HG02571 (cell line): ENCODE measurements around the gene VANGL2.
A peak's percentile ranks its signal among the peaks of the same experiment; 100 is the strongest.

Source experiments
- ATAC-seq: cut with Tn5 transposase; IDR thresholded peaks from one replicate; pipeline ENCODE4 v1.9.1; 2021; ENCODE audit warnings: mild to moderate bottlenecking, moderate library complexity; ENCODE audit not compliant: unreplicated experiment

Gene VANGL2

DNA sequence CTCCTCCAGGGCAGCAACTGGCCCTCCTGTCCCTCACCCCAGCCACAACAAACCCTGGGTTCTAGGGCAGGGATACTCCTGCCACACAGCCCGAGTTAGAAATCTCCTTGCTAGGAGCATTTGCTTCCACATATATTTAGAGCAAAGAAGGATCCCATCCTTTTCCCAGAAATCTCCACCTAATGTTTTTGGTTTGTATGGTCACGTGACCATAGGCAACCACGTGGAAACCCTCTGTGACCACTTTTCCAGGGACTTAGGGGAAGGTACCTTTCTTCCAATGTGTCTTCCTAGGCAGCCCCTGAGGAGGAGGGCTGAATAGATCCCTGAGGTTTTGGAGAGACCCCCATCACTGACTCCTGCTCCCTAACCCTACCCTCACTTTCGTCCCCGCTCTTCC is 25.5 kb downstream of the VANGL2 start:
- no peak for ATAC-seq

- no peak for ATAC-seq
Measured at GRCh38 chr1:160427625-160428024, 27.3 kb downstream of the VANGL2 start.

- no peak for ATAC-seq
Measured at GRCh38 chr1:160428053-160428452, 27.7 kb downstream of the VANGL2 start.

DNA sequence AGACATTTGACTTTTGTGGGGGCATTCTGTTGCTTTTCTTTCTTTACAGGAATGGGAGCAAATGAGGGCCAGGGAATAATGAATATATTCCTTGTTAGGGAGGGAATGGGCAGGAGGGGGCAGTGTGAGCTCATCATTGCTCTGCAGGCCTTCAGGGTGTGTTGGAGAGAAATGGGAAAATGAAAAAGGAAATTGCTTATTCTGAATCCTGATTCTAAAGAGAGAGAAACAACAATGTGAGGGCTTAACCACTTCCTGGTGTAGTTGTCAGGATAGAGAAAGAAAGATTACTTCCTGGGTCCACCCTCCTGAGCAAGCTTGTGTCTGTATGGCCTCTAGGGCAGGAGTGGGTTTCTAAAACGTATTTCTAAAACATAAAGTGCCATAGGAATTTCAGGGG is 28.3 kb downstream of the VANGL2 start:
- no peak for ATAC-seq

DNA sequence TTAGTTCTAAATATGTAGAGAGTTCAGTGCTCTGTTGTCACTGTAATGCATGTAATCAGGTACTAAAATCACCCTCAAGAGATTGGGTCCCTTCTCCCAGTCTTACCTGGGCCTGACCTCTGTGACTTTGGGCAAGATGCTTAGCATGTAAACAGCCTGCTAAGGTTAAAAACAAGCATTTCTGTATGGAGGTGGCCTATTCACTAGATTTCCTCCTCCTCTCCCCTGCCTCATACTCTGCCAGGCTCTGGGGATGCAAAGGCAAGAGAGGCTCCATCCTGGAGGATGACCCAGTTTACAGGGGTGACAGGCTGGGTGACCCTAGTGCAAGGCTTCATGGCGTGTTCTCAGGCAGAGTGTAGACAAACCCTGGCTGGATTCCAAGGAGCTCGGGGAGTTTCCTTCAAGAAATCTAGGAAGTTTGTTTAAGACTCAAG is 28.8 kb downstream of the VANGL2 start:
- no peak for ATAC-seq

DNA sequence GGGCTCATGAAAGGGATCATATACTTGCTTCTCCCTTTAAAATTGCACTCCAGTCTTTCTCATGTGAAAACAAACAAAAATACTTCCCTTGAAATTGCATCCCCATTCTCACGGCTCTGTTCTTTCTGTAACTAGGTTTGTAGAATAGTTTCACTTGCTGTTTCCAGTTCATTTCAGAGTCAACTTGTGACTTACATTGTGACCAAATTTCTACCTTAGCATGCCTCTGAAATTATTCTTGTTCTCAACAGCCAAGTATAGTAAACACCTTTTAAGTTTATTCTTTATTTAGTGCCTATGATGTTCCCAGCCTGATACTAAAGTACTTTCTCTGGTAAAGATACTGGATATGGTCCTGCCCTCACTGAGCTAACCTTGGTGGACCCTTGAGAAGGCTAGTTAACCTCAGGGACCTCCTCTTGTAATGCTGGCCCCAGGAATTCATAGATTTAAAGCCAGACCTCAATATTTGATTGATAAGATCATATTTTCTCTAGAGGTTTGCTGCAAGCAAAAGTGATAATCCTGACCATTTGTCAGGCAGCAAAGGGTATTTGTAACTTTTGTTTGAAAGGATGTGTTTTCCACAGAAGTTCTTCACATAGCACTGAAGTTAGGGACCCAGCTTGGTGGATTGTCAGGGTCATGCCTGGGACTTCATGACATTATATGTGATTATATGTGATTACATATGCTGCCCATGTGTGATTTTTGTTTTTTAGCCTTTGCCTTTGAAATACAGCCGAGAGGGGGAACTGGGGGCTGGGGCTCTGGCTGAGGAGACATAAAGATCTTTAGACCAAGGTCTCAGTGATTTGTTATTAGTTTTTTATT is 29.6 kb downstream of the VANGL2 start:
- no peak for ATAC-seq

DNA sequence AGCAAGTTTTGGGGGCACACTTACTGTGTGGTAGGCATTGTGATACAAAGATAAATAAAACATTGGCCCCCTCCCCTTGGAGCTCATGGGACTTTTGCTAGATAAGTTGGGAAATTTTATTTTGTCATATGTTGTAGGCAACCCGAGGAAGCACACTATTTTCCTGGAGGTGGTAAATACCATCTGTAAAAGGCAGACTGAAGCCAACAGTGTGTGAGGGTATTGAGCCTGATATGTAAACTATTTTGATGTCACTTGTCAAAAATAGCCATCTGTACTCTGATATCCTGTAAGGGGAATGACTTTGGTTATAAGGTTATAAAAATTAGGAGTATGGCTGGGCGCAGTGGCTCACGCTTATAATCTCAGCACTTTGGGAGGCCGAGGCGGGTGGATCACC is 30.6 kb downstream of the VANGL2 start:
- ATAC-seq, result no peak

DNA sequence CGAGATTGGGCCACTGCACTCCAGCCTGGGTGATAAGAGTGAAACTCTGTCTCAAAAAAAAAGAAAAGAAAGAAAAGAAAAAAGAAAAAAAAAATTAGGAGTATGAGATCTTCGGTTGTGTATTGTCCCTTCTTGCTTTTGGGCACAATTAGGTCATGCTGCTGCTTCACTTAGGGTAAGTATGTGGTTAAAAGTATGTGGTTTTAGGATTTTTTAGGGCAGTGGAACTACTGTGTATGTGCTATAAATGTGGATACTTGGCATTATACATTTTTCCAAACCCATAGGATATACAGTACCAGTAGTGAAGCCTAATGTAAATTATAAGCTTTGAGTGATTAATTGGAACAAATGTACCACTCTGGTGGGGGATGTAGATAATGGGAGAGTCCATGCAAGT is 31.2 kb downstream of the VANGL2 start:
- ATAC-seq, result no peak

GRCh38 chr1:160432371-160432786 is 32.0 kb downstream of the VANGL2 start:
- ATAC-seq, result peak; percentile 58

DNA sequence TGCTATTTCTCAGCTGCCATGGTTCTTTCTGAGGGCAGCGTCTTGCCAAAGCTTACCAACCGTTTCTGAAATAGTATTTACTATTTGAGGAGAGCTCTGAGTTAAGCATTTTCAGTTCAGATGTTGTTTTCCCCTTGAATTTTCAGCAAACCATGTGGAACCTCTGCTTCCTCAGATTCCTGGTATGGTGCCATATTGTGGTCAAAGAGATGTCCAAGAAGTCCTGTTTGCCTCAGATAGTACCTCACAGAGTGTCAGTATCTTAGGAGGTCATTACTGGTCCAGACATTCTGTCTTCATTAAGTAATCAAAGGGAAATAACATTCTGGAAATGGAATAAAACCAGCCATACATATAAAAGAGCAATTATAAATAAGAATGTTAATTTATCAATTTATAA is 36.6 kb downstream of the VANGL2 start:
- no peak for ATAC-seq

- no peak for ATAC-seq
Measured at GRCh38 chr1:160437432-160438316, 37.3 kb downstream of the VANGL2 start.

DNA sequence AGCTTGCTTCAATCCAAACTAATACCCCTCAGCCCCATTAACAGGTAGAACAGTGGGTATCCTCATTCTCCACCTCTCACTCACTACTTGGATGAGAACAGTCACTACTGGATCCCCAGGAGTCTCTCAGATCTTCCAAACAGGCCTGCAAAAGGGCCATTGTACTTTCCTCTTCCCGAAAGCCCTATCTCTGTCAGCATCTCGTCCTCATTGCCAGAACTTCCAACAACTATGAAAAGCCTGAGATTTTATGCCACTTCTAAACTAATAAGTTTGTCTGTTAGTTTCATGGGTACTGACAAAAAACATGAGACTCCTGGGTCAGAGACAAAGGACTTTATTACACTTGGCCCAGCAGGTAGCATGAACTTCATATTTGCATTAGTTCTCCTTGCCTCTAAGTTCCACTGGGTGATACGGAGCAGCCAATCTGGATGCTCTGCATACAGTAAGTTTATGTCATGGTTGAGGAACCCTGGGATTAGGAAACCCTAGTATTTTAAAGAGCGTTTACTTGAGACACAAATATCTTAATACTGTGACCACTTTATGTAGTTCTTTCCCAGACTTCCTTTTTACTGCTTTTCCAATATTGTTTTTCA is 38.1 kb downstream of the VANGL2 start:
- no peak for ATAC-seq

DNA sequence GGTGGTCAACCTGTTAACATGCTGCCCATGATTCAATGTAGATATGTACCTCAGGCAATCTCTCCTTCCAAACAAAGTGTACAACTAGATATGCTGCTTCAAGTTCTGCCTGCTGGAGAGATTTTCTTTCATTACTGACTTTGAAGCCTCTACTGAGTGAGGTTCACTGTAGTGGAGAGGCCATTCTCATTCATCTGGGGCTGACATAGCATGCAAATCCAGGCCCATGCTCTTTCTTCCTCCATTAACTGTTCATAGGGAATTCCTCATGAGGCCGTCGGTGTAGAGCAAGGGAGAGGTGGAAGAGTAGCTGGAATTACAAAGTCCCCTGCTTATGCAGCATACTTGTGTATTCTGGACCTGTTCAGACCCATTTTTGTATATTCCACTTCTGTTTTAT is 38.6 kb downstream of the VANGL2 start:
- ATAC-seq, result no peak

- ATAC-seq, result no peak
Measured at GRCh38 chr1:160439718-160440117, 39.4 kb downstream of the VANGL2 start.

- no peak for ATAC-seq
Measured at GRCh38 chr1:160446945-160447600, 46.7 kb downstream of the VANGL2 start.

- ATAC-seq, result no peak
Measured at GRCh38 chr1:160449494-160449893, 49.1 kb downstream of the VANGL2 start.

DNA sequence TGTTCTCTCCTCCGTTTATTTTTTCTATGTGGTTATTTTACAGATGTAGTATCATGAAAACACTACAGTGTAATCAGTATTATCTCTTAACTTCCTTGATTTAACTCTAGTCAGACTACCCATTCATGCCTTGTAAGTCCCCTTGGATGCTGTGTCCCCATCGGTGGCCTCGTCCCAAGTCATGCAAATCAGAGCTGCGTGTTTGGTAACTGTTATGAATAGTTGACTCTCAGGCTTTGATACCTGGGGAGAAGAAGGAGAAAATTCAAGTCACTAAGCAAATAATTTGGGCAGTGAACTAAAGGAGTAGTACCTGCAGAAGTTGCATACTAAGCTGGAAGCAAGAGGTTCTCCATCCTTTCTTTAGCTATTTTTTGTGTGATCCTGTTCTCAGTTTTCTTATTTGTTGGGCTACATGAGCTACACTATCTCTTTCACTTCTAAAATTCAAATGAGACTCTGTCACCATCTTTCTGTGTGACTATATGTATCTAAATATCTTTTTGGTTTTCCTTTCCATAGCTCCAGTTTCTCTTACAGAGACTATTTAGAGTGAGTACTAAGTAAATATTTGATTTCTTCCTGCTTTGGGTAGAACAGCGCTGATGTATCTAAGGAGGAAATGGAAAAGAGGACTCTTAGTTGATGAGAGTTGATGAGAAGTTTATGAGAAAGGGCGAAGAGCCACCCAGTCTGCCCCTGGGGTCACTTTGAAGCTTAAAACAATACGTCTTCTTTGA is 50.9 kb downstream of the VANGL2 start:
- ATAC-seq, result no peak

GRCh38 chr1:160451859-160452232 is 51.5 kb downstream of the VANGL2 start:
- ATAC-seq, result no peak

DNA sequence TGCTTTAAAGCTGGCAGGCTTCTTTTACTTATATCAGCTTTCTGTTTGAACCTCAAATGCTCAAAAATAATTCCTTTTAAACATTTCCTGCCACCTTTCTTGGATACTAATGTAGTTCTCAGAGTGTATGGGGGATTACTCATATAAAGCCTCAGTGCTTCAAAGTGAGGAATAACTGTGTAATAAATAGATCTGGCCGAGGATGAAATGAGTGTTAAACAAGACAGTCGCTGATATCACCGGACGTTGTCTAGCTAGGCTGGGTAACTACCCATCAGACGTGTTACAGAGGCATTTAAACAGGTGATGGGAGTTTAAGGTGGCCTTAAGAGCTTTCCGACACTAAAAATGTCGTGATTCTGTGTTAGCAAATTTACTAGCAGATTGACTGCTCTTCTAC is 53.1 kb downstream of the VANGL2 start:
- no peak for ATAC-seq

DNA sequence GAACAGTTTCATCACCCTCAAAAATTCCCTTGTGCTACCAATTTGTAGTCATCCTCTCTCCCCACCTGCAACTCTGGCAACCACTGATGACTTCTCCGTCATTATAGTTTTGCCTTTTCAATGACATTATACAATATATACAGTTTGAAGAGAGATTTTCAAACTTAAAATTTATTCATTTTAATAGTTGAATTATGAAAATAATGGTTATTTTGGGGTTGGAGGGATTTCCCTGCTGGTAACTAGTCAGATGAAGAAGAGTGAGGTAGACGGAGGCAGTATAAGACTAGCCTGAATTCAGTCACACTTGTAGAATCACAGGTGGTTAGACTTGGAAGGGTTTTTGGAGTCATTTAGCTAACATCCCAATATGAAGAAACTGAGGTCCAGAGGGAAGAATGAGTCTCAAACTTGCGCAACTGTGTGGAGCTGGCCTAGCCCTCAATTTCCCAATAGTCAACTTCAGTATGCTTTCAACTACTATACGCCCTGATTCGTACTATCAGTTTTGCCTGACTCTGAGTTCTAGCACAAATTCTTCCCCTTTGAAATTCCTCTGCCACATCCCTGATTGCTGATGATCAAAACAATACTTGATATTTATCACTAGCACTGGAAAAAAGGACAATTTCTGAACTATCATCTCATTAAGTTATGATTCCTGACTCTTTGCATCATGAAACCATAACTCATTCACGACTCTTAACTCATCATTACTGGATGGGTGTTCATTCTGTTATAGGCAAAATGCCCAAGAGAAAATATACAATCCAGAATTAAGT is 54.2 kb downstream of the VANGL2 start:
- no peak for ATAC-seq
